ENCODE measurements around the gene ATP1B2.
A peak's percentile ranks its signal among the peaks of the same experiment; 100 is the strongest.
"Not testable (repeated sequence)": the region's sequence is repeated elsewhere in the genome, so short reads cannot be mapped to it uniquely, and the experiment has no call there.

Gene ATP1B2

GRCh38 chr17:7636163-7636562 lies 14.6 kb upstream of the ATP1B2 start:
- no peak for DNase-seq

- DNase-seq = no peak
These were observed 9.9 kb upstream of the ATP1B2 start for GRCh38 chr17:7640783-7641182.

GRCh38 chr17:7641635-7642034 lies 9.1 kb upstream of the ATP1B2 start:
- not testable (repeated sequence) for DNase-seq

GRCh38 chr17:7644775-7645174 lies 6.0 kb upstream of the ATP1B2 start:
- DNase-seq = no peak

- no peak for DNase-seq
These were observed 4.3 kb upstream of the ATP1B2 start for GRCh38 chr17:7646457-7646856.

GRCh38 chr17:7647018-7647417 lies 3.7 kb upstream of the ATP1B2 start:
- DNase-seq = no peak

GRCh38 chr17:7651097-7651664 lies 455 bp downstream of the ATP1B2 start:
- DNase-seq = no peak

- DNase-seq = no peak
These were observed 1.1 kb downstream of the ATP1B2 start for GRCh38 chr17:7651665-7652387.

GRCh38 chr17:7652388-7653356 lies 1.9 kb downstream of the ATP1B2 start:
- no peak for DNase-seq

GRCh38 chr17:7654832-7655540 lies 4.3 kb downstream of the ATP1B2 start:
- no peak for DNase-seq

- DNase-seq = no peak
These were observed 4.8 kb downstream of the ATP1B2 start for GRCh38 chr17:7655541-7655840.

- DNase-seq = no peak
These were observed 6.4 kb downstream of the ATP1B2 start for GRCh38 chr17:7656958-7657609.

- DNase-seq = no peak
These were observed 17.1 kb downstream of the ATP1B2 start for GRCh38 chr17:7667656-7668406.

- DNase-seq = no peak
These were observed 17.8 kb downstream of the ATP1B2 start for GRCh38 chr17:7668482-7668881.

GRCh38 chr17:7673239-7673638 lies 22.5 kb downstream of the ATP1B2 start:
- no peak for DNase-seq

- DNase-seq = no peak
These were observed 24.2 kb downstream of the ATP1B2 start for GRCh38 chr17:7674934-7675333.

- DNase-seq = no peak
These were observed 25.8 kb downstream of the ATP1B2 start for GRCh38 chr17:7676533-7676932.

- DNase-seq = no peak
These were observed 26.8 kb downstream of the ATP1B2 start for GRCh38 chr17:7677388-7678067.

GRCh38 chr17:7684851-7685532 lies 34.3 kb downstream of the ATP1B2 start:
- no peak for DNase-seq

- DNase-seq = peak; percentile 71 to 96
These were observed 35.0 kb downstream of the ATP1B2 start for GRCh38 chr17:7685533-7686221.

All from NCI-H187 (cell line).